ENCODE data around the gene OR2AE1. TPM values are rescaled to one million over a fixed set of nuclear protein-coding genes. Genes with fewer than 3 reads are reported as not detected.

OR2AE1 gene
- total and polyA plus RNA-seq, 2 experiments from 2014 or later = not detected

DNA sequence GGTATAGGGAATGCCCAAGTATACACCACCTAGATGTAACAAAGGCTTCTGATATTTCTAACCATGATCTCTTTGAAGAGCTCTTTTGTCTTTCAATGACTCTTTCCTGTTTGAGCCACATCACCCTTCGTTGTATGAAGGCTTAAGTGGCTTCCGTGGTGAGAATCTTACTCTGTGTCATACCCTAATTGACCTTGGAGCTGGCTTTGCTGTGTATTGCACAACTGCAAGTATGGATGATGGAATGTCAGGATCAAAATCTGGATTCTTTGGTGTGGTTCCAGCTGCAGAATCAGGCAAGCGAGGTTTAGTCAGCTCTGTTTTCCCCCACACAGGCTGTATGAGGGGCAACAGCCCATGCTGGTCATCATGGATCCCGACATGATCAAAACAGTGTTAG is 33.0 kb downstream of the OR2AE1 start:
- no peaks in the 10 kb centered on the region for H3K9me2 ChIP-seq (replicated peaks; ENCODE audit: insufficient read depth)
- H3K36me3 ChIP-seq (replicated peaks; ENCODE audit: insufficient read depth, low read depth) = no peaks in the 10 kb centered on the region
- H2AFZ ChIP-seq = no peak overlapping the region
- H3K79me2 ChIP-seq = no peaks in the 10 kb centered on the region
- DNase-seq (ENCODE audit: low spot score) = no peak
- 70% methylated on average over 4 of the region's 4 CpGs for WGBS (ENCODE audit: low lambda C conversion rate, missing lambda C conversion rate)
- peaks cover 8% of the 10 kb centered on the region for H3K4me1 ChIP-seq (ENCODE audit: insufficient read depth)
- no peak overlapping the region for H3K4me2 ChIP-seq
- TF ChIP-seq CTCF (IDR thresholded peaks at IDR 0.05; ENCODE audit: poor library complexity) = no peak
- no peak for TF ChIP-seq EZH2phosphoT487 (IDR thresholded peaks at IDR 0.05; ENCODE audit: low read depth, severe bottlenecking, unreplicated experiment)
- no peak for TF ChIP-seq EZH2 (IDR thresholded peaks at IDR 0.05; ENCODE audit: borderline replicate concordance)
- no peaks in the 10 kb centered on the region for H3K9me3 ChIP-seq (ENCODE audit: low read depth)
- H3K27ac ChIP-seq = no peak overlapping the region
- H3K27me3 ChIP-seq = no peaks in the 10 kb centered on the region
- H4K20me1 ChIP-seq (ENCODE audit: insufficient read depth, poor library complexity, severe bottlenecking) = no peaks in the 10 kb centered on the region
- H3K4me3 ChIP-seq = no peak overlapping the region

GRCh38 chr7:99842926-99843325 is 33.9 kb downstream of the OR2AE1 start:
- WGBS (ENCODE audit: low lambda C conversion rate, missing lambda C conversion rate) = 94% methylated on average over 2 of the region's 2 CpGs
- TF ChIP-seq EZH2phosphoT487 (IDR thresholded peaks at IDR 0.05; ENCODE audit: low read depth, severe bottlenecking, unreplicated experiment) (no peak), CTCF (IDR thresholded peaks at IDR 0.05; ENCODE audit: poor library complexity) (no peak), EZH2 (IDR thresholded peaks at IDR 0.05; ENCODE audit: borderline replicate concordance) (no peak)
- peaks cover 8% of the 10 kb centered on the region for H3K4me1 ChIP-seq (ENCODE audit: insufficient read depth)

DNA sequence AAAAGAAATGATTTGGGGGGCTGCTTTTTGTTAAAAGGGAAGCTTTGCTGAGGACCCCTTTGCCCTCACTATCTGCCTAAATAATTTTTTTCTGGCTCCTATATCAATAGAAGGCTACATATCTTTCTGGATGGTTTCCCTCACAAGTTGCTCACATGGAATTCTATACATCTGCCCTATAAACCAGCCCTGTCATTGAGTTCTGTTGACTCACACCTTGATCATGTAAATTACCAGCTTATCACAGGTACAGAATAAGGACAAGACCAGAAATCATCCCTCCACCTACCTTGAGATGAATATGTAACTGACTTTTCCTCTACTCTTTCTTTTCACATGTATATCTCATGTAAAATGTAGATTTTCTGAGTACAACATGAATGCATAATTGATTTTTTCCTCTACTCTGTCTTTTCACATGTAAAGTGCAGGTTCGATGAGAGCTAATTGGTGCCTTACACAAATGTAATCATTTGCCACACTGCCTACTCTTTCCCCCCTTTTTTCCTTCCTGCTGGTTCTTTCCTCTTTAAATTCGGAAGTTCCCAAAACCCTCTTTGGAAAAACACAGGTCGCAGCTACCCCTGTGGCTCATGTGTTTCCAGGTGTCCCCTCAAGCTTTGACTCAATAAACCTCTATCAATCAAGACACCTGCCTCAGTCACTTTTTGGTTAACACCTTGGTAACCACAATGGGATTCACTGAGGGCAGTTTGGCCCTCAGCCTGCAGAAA is 36.5 kb downstream of the OR2AE1 start:
- no peak overlapping the region for H2AFZ ChIP-seq
- H4K20me1 ChIP-seq (ENCODE audit: insufficient read depth, poor library complexity, severe bottlenecking) = no peaks in the 10 kb centered on the region
- H3K36me3 ChIP-seq (replicated peaks; ENCODE audit: insufficient read depth, low read depth) = no peaks in the 10 kb centered on the region
- no peak for TF ChIP-seq EZH2 (IDR thresholded peaks at IDR 0.05; ENCODE audit: borderline replicate concordance)
- TF ChIP-seq CTCF (IDR thresholded peaks at IDR 0.05; ENCODE audit: poor library complexity) = no peak
- TF ChIP-seq EZH2phosphoT487 (IDR thresholded peaks at IDR 0.05; ENCODE audit: low read depth, severe bottlenecking, unreplicated experiment) = no peak
- H3K27me3 ChIP-seq = no peaks in the 10 kb centered on the region
- H3K79me2 ChIP-seq = no peaks in the 10 kb centered on the region
- no peak overlapping the region for H3K4me2 ChIP-seq
- WGBS (ENCODE audit: low lambda C conversion rate, missing lambda C conversion rate) = 76% methylated on average over 3 of the region's 3 CpGs
- H3K4me1 ChIP-seq (ENCODE audit: insufficient read depth) = peaks cover 12% of the 10 kb centered on the region
- DNase-seq (ENCODE audit: low spot score) = no peak
- H3K9me3 ChIP-seq (ENCODE audit: low read depth) = no peaks in the 10 kb centered on the region
- H3K9me2 ChIP-seq (replicated peaks; ENCODE audit: insufficient read depth) = no peaks in the 10 kb centered on the region
- no peak overlapping the region for H3K4me3 ChIP-seq
- H3K27ac ChIP-seq = peak overlapping the region; percentile 52

More at GRCh38 chr7:99842926-99843325, 33.9 kb downstream of the OR2AE1 start:
- Histone ChIP-seq H3K9me2 (replicated peaks; ENCODE audit: insufficient read depth) (no peaks in the 10 kb centered on the region), H3K36me3 (replicated peaks; ENCODE audit: insufficient read depth, low read depth) (no peaks in the 10 kb centered on the region), H4K20me1 (ENCODE audit: insufficient read depth, poor library complexity, severe bottlenecking) (no peaks in the 10 kb centered on the region), H3K4me2 (no peak overlapping the region), H3K27me3 (no peaks in the 10 kb centered on the region), H3K79me2 (no peaks in the 10 kb centered on the region), H3K4me3 (no peak overlapping the region), H2AFZ (no peak overlapping the region), H3K9me3 (ENCODE audit: low read depth) (no peaks in the 10 kb centered on the region), H3K27ac (no peak overlapping the region)
- no peak for DNase-seq (ENCODE audit: low spot score)
